Heart left ventricle (tissue), 16 donors: ENCODE results near the gene ST3GAL5. TPM values are rescaled to one million over a fixed set of nuclear protein-coding genes. Genes with fewer than 3 reads are reported as not detected.
A peak's percentile ranks its signal among the peaks of the same experiment; 100 is the strongest.

ENCODE experiments used
- ATAC-seq, 4 donors: fragments of 200-7000 bp; cut with Tn5 transposase; one replicate each; pipeline ENCODE4 v1.9.1; 2020 to 2022; ENCODE audit warnings: moderate library complexity in 4 of 4, mild to moderate bottlenecking in 3 of 4, moderate number of reproducible peaks in 1 of 4
- DNase-seq, 5 donors: peaks; one replicate each; pipeline ENCODE4 v3.0.0-alpha.2; 2020
- H3K27ac ChIP-seq, 12 donors: fragments of 200-600 bp; sonication (generic) in 4 of 12; one replicate each; pipeline versions ENCODE4 v1.5.0 to v1.8.0; 2016 to 2022; ENCODE audit warnings: mild to moderate bottlenecking in 2 of 12
- H3K27me3 ChIP-seq, 9 donors: fragments of 200-600 bp; sonication (generic) in 2 of 9; one replicate each; pipeline versions ENCODE4 v1.5.1 to v1.8.0; 2016 to 2022; ENCODE audit warnings: mild to moderate bottlenecking in 3 of 9
- H3K36me3 ChIP-seq, 9 donors: fragments of 200-600 bp; sonication (generic) in 2 of 9; one replicate each; pipeline versions ENCODE4 v1.5.0 to v1.8.0; 2018 to 2022; ENCODE audit warnings: mild to moderate bottlenecking in 2 of 9
- H3K4me1 ChIP-seq, 12 donors: fragments of 200-600 bp; sonication (generic) in 4 of 12; one replicate each; pipeline versions ENCODE4 v1.5.0 to v1.8.0; 2016 to 2022; ENCODE audit warnings: mild to moderate bottlenecking in 3 of 12
- H3K4me3 ChIP-seq, 12 donors: fragments of 200-600 bp; sonication (generic) in 4 of 12; one replicate each; pipeline versions ENCODE4 v1.5.0 to v1.8.0; 2017 to 2022; ENCODE audit warnings: mild to moderate bottlenecking in 9 of 12, moderate library complexity in 4 of 12
- H3K9me3 ChIP-seq, 12 donors: fragments of 200-600 bp; sonication (generic) in 4 of 12; one replicate each; pipeline versions ENCODE4 v1.5.0 to v1.8.0; 2016 to 2022; ENCODE audit warnings: mild to moderate bottlenecking in 1 of 12
- POLR2A ChIP-seq, 2 donors: fragments of 450-650 bp; IDR thresholded peaks; one replicate each; pipeline ENCODE4 v1.6.1; 2017; ENCODE audit warnings: antibody characterized with exemption in 2 of 2, mild to moderate bottlenecking in 2 of 2, moderate library complexity in 2 of 2
- WGBS, 4 donors: extraction: QIAGEN DNeasy Blood & Tissue Kit in 2 of 4; methylation state at CpG; one replicate each; pipeline versions ENCODE4 v1.1.5 to v1.1.7; 2013 to 2018; 5-methylcytosine and 5-hydroxymethylcytosine counted together
- intact Hi-C, 10 donors: fragments of 100-400 bp; cut with DNase I; formaldehyde crosslinking; loops; one replicate each; pipeline versions ENCODE4 v1.11.1 to v1.14.2; 2022
- polyA plus RNA-seq, 2 donors: library from polyadenylated mRNA; stranded (reverse); fragments of 200-250 nt; gene quantifications; one replicate each; pipeline ENCODE4 v1.2.3, GENCODE V29; 2013
- total RNA-seq, 9 donors: library from RNA; depleted of rRNA in 2 of 9; stranded (reverse); fragments of >200 nt in 2 of 9; fragmentation: NEBNext Ultra II Directional in 3 of 9; extraction: Animal tissue kit (Norgen Biotek cat#: 25700) in 3 of 9; gene quantifications; one replicate each; pipeline versions ENCODE4 v1.1.0 to v1.2.4, GENCODE V29; 2016 to 2023
- TF ChIP-seq, protein P1 (sequence below), 12 donors: fragments of 200-600 bp; sonication (generic) in 4 of 12; IDR thresholded peaks; one replicate each; pipeline versions ENCODE4 v1.5.0 to v1.8.0; 2018 to 2022; ENCODE audit warnings: antibody characterized with exemption in 12 of 12, mild to moderate bottlenecking in 5 of 12
- donor health status: ischemic (EF 13 %, LVEDD 7.1; RV severe dilation, severe dysfunction).
- donor health status: healthy with polysubstance abuse.
- donor health status: DM: no; HTN: yes; CAD: no.
- donor health status: DM: no; HTN: no; CAD: no.
- donor health status: ischemic (EF 25% LVEDD 6.9; RV normal size, moderate dysfunction).
- donor health status: ischemic (EF 25% LVEDD 5.7; RV mildly dilated, moderate dysfunction).
- donor health status: healthy.
- donor health status: DM: yes; HTN: yes; CAD: no.
- donor health status: ischemic (EF 35%, LVEDD 5.7; RV mildly dilated, moderate dysfunction).
- donor health status: nonischemic (EF 11% LVEDD 7.7; RV severe dilation, severe dysfunction).
- donor health status: DM: yes; HTN: yes; CAD: no.
- donor health status: PGD.
- donor health status: ischemic (EF 29% LVEDD 5.4; RV normal size, mild dysfunction).
- donor health status: nonischemic (EF 23%, LVEDD 6.1; RV moderate dilation, normal function).

The ST3GAL5 gene
- total and polyA plus RNA-seq, 11 donors, result 2.0 to 21.1 (median 4.0) TPM

- Histone ChIP-seq H3K4me3 (no peak overlapping the region), H3K36me3 (no peaks in the 10 kb centered on the region), H3K9me3 (no peaks in the 10 kb centered on the region), H3K27me3 (peaks cover 0 to 3% (median 0%) of the 10 kb centered on the region in 9 donors), H3K4me1 (peaks cover 0 to 27% (median 14%) of the 10 kb centered on the region in 12 donors), H3K27ac (no peak overlapping the region)
- DNase-seq (no peak), ATAC-seq (no peak)
- 73 to 87% (median 79%) methylated on average over 5 of the region's 5 CpGs for WGBS, 4 donors
- TF ChIP-seq, protein P1, sequence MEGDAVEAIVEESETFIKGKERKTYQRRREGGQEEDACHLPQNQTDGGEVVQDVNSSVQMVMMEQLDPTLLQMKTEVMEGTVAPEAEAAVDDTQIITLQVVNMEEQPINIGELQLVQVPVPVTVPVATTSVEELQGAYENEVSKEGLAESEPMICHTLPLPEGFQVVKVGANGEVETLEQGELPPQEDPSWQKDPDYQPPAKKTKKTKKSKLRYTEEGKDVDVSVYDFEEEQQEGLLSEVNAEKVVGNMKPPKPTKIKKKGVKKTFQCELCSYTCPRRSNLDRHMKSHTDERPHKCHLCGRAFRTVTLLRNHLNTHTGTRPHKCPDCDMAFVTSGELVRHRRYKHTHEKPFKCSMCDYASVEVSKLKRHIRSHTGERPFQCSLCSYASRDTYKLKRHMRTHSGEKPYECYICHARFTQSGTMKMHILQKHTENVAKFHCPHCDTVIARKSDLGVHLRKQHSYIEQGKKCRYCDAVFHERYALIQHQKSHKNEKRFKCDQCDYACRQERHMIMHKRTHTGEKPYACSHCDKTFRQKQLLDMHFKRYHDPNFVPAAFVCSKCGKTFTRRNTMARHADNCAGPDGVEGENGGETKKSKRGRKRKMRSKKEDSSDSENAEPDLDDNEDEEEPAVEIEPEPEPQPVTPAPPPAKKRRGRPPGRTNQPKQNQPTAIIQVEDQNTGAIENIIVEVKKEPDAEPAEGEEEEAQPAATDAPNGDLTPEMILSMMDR (IDR thresholded peaks at IDR 0.05), result no peak
- no peak for TF ChIP-seq POLR2A (IDR thresholded peaks at IDR 0.05)
- intact Hi-C loops, result no loop called here
Measured at GRCh38 chr2:85926526-85926925, 37.7 kb upstream of the ST3GAL5 start.

GRCh38 chr2:85925216-85925671, 36.5 kb upstream of the ST3GAL5 start:
- Histone ChIP-seq H3K9me3 (no peaks in the 10 kb centered on the region), H3K4me3 (no peak overlapping the region), H3K36me3 (no peaks in the 10 kb centered on the region), H3K4me1 (peaks cover 0 to 32% (median 20%) of the 10 kb centered on the region in 12 donors), H3K27ac (peak overlapping the region in 10 of 12 donors; percentile 35 to 75 (median 66)), H3K27me3 (peaks cover 0 to 3% (median 0%) of the 10 kb centered on the region in 9 donors)
- TF ChIP-seq POLR2A (IDR thresholded peaks at IDR 0.05), result no peak
- TF ChIP-seq, protein P1 (IDR thresholded peaks at IDR 0.05), result no peak
- WGBS, 4 donors, result 95 to 100% (median 96%) methylated on average over 2 of the region's 2 CpGs
- no peak for DNase-seq
- ATAC-seq, result no peak
- intact Hi-C loops, result no loop called here

GRCh38 chr2:85924522-85924921, 35.7 kb upstream of the ST3GAL5 start:
- Histone ChIP-seq H3K4me3 (no peak overlapping the region), H3K4me1 (peaks cover 0 to 29% (median 20%) of the 10 kb centered on the region in 12 donors), H3K27me3 (peaks cover 0 to 3% (median 0%) of the 10 kb centered on the region in 9 donors), H3K36me3 (no peaks in the 10 kb centered on the region), H3K27ac (peak overlapping the region; percentile 31 to 75 (median 64)), H3K9me3 (no peaks in the 10 kb centered on the region)
- peak in 4 of 5 donors; percentile 26 to 59 (median 46) for DNase-seq
- intact Hi-C loops, result loop anchor here in 1 of 10 donors (5.0 kb wide), 1 partner anchor 113 kb away; no protein-coding TSS in a partner anchor
- WGBS, 4 donors, result 44 to 49% (median 45%) methylated on average over 4 of the region's 4 CpGs
- no peak for TF ChIP-seq POLR2A (IDR thresholded peaks at IDR 0.05)
- TF ChIP-seq, protein P1 (IDR thresholded peaks at IDR 0.05), result no peak
- peak; percentile 74 to 92 (median 88) for ATAC-seq

- Histone ChIP-seq H3K4me3 (no peak overlapping the region), H3K36me3 (no peaks in the 10 kb centered on the region), H3K27ac (no peak overlapping the region), H3K4me1 (peaks cover 0 to 29% (median 18%) of the 10 kb centered on the region in 12 donors), H3K27me3 (peaks cover 0 to 5% (median 0%) of the 10 kb centered on the region in 9 donors), H3K9me3 (no peaks in the 10 kb centered on the region)
- DNase-seq, result no peak
- intact Hi-C loops, result loop anchor here in 1 of 10 donors (5.0 kb wide), 1 partner anchor 115 kb away; no protein-coding TSS in a partner anchor
- no peak for ATAC-seq
- TF ChIP-seq POLR2A (IDR thresholded peaks at IDR 0.05), result no peak
- TF ChIP-seq, protein P1 (IDR thresholded peaks at IDR 0.05), result no peak
- 81 to 86% (median 84%) methylated on average over 3 of the region's 3 CpGs for WGBS, 4 donors
Measured at GRCh38 chr2:85922199-85922598, 33.4 kb upstream of the ST3GAL5 start.
